ES-I3 (cell line): ENCODE measurements around the gene CTH.
"Not testable (repeated sequence)": the region's sequence is repeated elsewhere in the genome, so short reads cannot be mapped to it uniquely, and the experiment has no call there.

Experiments
- H3K36me3 ChIP-seq: 2 replicates; pipeline ENCODE4 v1.6.1; 2013; ENCODE audit warnings: mild to moderate bottlenecking, low read length, control low read depth, moderate library complexity; ENCODE audit not compliant: insufficient read depth
- H3K4me1 ChIP-seq: 2 replicates; pipeline ENCODE4 v1.6.1; 2013; ENCODE audit warnings: mild to moderate bottlenecking, control low read depth, low read length; ENCODE audit not compliant: insufficient read depth
- H3K9ac ChIP-seq: 2 replicates; pipeline ENCODE4 v1.6.1; 2013; ENCODE audit warnings: low read depth, mild to moderate bottlenecking, low read length, moderate library complexity
- H3K9me3 ChIP-seq: 2 replicates; pipeline ENCODE4 v1.6.1; 2013; ENCODE audit warnings: mild to moderate bottlenecking, low read length, moderate library complexity; ENCODE audit not compliant: control insufficient read depth, insufficient read depth

The CTH gene

DNA sequence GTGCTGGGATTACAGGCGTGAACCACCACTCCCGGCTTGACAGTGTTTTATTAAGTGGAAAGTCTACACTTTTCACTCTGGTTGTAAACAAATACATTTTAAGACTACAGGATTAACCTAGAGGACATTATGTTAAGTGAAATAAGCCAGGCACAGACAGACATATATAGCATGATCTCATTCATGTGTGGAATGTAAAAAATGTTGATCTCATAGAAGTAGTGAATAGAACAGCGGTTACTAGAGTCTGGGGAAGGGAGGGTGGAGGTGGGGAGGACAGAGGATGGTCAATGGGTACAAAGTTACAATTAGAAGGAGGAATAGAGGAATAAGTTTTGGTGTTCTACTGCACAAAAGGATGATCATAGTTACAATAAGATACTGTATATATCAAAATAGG lies 16.9 kb downstream of the CTH start:
- no peak overlapping the region for H3K9ac ChIP-seq
- H3K9me3 ChIP-seq: no peaks in the 10 kb centered on the region
- peaks cover 8% of the 10 kb centered on the region for H3K4me1 ChIP-seq
- H3K36me3 ChIP-seq: peaks cover 9% of the 10 kb centered on the region

GRCh38 chr1:70429219-70429618 lies 18.2 kb downstream of the CTH start:
- Histone ChIP-seq H3K9me3 (no peaks in the 10 kb centered on the region), H3K9ac (no peak overlapping the region), H3K4me1 (peaks cover 8% of the 10 kb centered on the region), H3K36me3 (peaks cover 17% of the 10 kb centered on the region)

DNA sequence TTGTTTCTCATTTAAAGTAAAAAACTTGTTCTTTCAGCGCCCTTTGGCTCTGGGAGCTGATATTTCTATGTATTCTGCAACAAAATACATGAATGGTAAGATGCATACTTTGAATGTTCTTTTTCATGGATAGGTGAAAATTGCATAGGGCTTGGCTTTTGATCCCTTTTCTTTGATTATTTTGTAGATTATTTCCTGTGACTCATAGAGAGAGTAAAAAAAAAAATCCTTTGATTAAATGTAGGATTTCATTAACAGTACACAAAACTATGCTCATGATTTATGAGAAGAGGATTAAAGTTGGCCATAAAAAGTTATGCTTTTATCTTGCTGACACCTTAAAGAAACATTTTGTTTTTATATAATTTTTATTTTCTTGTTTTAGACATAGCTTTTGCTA lies 18.7 kb downstream of the CTH start:
- peaks cover 18% of the 10 kb centered on the region for H3K36me3 ChIP-seq
- H3K4me1 ChIP-seq: peaks cover 8% of the 10 kb centered on the region
- H3K9ac ChIP-seq: no peak overlapping the region
- H3K9me3 ChIP-seq: no peaks in the 10 kb centered on the region

GRCh38 chr1:70431317-70431716 lies 20.2 kb downstream of the CTH start:
- no peak overlapping the region for H3K9ac ChIP-seq
- H3K36me3 ChIP-seq: peaks cover 27% of the 10 kb centered on the region
- H3K9me3 ChIP-seq: no peaks in the 10 kb centered on the region
- H3K4me1 ChIP-seq: peaks cover under 1% of the 10 kb centered on the region; the same call in 1 of the 2 replicates

GRCh38 chr1:70431874-70432273 lies 20.8 kb downstream of the CTH start:
- no peaks in the 10 kb centered on the region for H3K9me3 ChIP-seq
- H3K9ac ChIP-seq: no peak overlapping the region
- H3K36me3 ChIP-seq: peaks cover 27% of the 10 kb centered on the region
- H3K4me1 ChIP-seq: no peaks in the 10 kb centered on the region

- Histone ChIP-seq H3K36me3 (peaks cover 33% of the 10 kb centered on the region), H3K4me1 (no peaks in the 10 kb centered on the region), H3K9ac (no peak overlapping the region), H3K9me3 (no peaks in the 10 kb centered on the region)
Observed at GRCh38 chr1:70434253-70434859, 23.3 kb downstream of the CTH start.

DNA sequence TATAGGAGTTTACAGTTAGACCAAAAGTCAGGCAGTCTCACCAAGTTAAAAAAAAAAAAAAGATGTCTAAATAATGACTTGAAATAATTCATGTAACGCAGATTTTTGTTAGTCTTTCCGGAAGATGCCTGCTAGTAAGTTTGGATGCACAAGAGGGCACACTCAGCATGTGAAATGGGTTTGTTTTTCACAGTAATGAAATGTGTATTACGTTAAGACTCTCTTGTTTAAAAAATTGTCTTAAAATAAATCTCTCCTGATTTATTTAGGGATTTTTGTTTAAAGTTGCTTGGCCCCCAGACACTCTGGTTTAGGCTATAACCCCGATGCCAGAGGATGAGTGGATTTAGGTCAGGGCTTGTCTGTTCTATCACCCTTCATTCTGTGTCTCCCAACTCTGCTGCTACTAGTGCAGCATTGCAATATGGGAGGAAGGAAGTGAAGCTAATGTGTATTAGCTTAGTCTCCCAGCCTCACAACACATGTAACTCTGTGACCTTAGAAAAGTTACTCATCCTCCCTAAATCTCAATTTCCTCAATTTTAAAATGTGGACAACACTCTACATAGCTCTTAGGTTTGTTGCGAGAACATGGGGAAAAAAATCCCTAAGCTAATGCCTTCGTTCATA lies 25.7 kb downstream of the CTH start:
- Histone ChIP-seq H3K36me3 (peaks cover 33% of the 10 kb centered on the region), H3K4me1 (no peaks in the 10 kb centered on the region; the same call in 1 of the 2 replicates), H3K9ac (no peak overlapping the region)

GRCh38 chr1:70438529-70438928 lies 27.5 kb downstream of the CTH start:
- Histone ChIP-seq H3K36me3 (peaks cover 32% of the 10 kb centered on the region), H3K9me3 (no peaks in the 10 kb centered on the region), H3K9ac (no peak overlapping the region), H3K4me1 (peaks cover 9% of the 10 kb centered on the region)

More for the DNA sequence above, 25.7 kb downstream of the CTH start:
- no peaks in the 10 kb centered on the region for H3K9me3 ChIP-seq

- peaks cover 15% of the 10 kb centered on the region for H3K36me3 ChIP-seq
- peaks cover 9% of the 10 kb centered on the region for H3K4me1 ChIP-seq
- H3K9me3 ChIP-seq: no peaks in the 10 kb centered on the region
- H3K9ac ChIP-seq: no peak overlapping the region
Observed at GRCh38 chr1:70440642-70441391, 29.7 kb downstream of the CTH start.

GRCh38 chr1:70441392-70442035 lies 30.4 kb downstream of the CTH start:
- Histone ChIP-seq H3K9ac (no peak overlapping the region), H3K9me3 (no peaks in the 10 kb centered on the region), H3K4me1 (peaks cover 9% of the 10 kb centered on the region), H3K36me3 (peaks cover 11% of the 10 kb centered on the region)

DNA sequence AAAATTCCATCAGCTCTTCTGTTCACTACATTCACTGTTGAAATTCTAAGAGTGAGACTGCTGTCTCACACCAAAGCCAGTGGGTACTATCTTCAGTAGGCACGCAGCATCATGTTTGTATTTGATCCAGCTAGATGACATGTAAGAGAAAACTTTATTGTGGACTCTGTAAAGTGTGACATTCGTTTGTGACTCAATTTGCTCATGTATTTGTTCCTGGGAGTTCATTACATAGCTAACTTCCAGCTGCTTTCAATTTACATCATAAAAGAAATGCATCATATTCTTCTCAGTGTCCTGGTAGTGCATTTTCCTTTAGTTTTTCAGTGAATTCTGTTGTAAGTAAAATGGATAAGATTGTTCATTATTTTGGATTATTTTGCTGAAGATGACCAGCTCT lies 31.4 kb downstream of the CTH start:
- Histone ChIP-seq H3K36me3 (peaks cover 11% of the 10 kb centered on the region), H3K9me3 (no peaks in the 10 kb centered on the region), H3K9ac (no peak overlapping the region), H3K4me1 (peaks cover 9% of the 10 kb centered on the region)

- Histone ChIP-seq H3K36me3 (peaks cover 5% of the 10 kb centered on the region), H3K9me3 (no peaks in the 10 kb centered on the region), H3K9ac (no peak overlapping the region), H3K4me1 (peaks cover 9% of the 10 kb centered on the region)
Observed at GRCh38 chr1:70443739-70444138, 32.7 kb downstream of the CTH start.

DNA sequence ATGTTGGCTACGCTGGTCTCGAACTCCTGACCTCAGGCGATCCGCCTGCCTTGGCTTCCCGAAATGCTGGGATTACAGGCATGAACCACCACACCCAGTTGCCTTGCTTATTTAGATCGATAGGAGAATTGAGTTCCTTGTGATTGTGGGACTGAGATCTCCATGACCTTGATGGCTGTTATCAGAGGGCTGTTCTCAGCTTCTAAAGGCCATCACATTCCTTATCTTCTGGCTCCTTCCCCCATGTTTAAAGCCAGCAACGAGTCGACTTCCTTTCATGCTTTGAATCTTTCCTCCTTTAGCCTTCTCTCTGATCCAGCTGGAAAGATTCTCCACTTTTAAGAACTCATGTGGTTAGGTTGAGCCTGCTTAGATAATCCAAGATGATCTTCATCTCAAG lies 38.0 kb downstream of the CTH start:
- no peaks in the 10 kb centered on the region for H3K4me1 ChIP-seq
- H3K9me3 ChIP-seq: no peaks in the 10 kb centered on the region
- H3K9ac ChIP-seq: no peak overlapping the region
- H3K36me3 ChIP-seq: no peaks in the 10 kb centered on the region

- not testable (repeated sequence) for H3K36me3 ChIP-seq, H3K4me1 ChIP-seq, H3K9me3 ChIP-seq, H3K9ac ChIP-seq
Observed at GRCh38 chr1:70452164-70452939, 41.3 kb downstream of the CTH start.
